HG02870 (cell line): ENCODE measurements around the gene E2F4.

Source experiments
- ATAC-seq: cut with Tn5 transposase; IDR thresholded peaks from one replicate; pipeline ENCODE4 v1.9.1; 2021; ENCODE audit warnings: mild to moderate bottlenecking, moderate library complexity; ENCODE audit not compliant: unreplicated experiment

Gene E2F4

DNA sequence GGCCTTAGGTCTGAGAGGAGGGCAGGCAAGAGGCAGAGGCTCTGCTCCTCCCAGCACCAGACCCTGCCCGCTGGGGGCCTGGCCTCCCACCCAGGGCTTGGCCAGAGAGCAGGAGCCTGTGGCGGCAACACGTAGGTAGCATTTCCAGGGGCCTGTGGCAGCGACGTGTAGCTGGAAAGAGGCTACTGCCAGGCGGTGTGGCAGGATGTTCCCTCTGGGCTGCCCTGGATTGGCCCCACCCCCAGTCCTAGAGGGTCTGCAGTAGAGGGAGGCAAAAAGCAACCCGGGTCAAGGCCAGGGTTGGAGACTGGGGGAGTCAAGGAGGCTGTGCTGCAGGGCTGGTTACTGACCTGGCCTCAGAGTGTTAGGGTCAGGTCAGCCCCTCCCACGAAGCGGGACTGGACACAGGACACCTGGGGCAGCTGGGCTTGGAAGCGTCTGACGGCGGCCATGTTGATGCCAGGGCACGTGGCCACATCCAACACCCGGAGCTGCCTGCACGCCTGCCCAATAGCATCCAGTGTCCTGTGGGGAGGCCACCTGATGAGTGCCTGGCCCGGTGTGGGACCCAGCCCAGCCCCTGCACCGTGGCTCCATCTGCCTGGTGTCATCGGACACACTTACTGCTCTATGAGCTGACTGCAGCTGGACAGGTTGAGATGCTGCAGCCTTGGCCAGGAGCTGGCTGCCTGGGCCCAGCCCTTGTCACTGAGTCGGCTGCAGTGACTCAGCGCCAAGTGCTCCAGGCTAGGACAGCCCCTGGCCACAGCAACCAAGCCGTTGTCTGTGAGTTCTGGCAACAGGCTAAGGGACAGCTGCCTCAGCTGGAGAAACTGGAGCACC is 15.5 kb downstream of the E2F4 start:
- no peak for ATAC-seq

GRCh38 chr16:67208154-67208896 is 16.4 kb downstream of the E2F4 start:
- ATAC-seq, result no peak

- ATAC-seq, result no peak
Measured at GRCh38 chr16:67209565-67209964, 17.6 kb downstream of the E2F4 start.

- ATAC-seq, result no peak
Measured at GRCh38 chr16:67210069-67210937, 18.3 kb downstream of the E2F4 start.

- ATAC-seq, result no peak
Measured at GRCh38 chr16:67211674-67212073, 19.7 kb downstream of the E2F4 start.

- no peak for ATAC-seq
Measured at GRCh38 chr16:67212766-67213165, 20.8 kb downstream of the E2F4 start.

GRCh38 chr16:67213197-67214019 is 21.5 kb downstream of the E2F4 start:
- ATAC-seq, result no peak

DNA sequence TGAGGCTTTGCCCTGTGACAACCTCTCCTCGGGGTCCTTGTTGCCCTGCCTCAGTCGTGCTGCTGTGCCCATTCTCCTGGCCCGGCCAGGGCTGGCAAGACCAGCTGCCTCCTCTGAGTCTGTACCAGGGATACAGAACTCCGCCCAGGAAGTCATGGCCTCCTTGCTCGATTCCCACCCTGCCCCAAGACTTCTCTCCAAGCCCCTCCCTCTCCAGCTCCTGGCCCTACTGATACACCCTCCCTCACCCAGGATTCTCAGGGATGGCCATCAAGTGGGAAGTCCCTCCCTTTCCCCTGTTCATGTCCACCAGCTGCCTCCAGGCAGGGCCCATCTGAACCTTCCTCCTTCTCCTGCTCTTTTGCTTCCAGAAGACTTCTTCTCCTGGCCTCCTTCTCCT is 23.8 kb downstream of the E2F4 start:
- no peak for ATAC-seq

- no peak for ATAC-seq
Measured at GRCh38 chr16:67216612-67217490, 24.9 kb downstream of the E2F4 start.

DNA sequence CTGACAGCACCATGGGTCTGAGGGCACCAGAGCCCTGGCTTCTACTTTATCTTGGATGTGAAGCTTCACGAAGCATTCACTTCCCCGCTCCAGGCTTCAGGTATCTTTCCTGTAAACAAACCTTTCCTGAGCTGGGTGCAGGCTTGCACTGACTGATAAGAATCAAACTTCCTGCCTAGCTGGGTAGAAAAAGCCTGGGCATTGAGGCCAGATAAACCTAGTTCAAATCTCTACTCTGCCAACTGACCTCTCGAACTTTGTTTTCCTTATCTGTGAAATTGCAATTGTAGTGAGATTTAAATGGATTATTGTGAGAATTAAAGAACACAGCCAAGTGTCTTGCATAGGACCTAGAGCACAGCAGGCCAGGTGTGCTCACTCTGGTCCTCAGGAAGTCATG is 32.0 kb downstream of the E2F4 start:
- no peak for ATAC-seq

- no peak for ATAC-seq
Measured at GRCh38 chr16:67226295-67226803, 34.4 kb downstream of the E2F4 start.

- ATAC-seq, result peak; percentile 94
Measured at GRCh38 chr16:67226804-67227566, 35.0 kb downstream of the E2F4 start, which contains the start of gene TMEM208. Gene TMEM208 (plus strand): TSS chr16:67227130. CDS start chr16:67227219, 89 bp downstream.

GRCh38 chr16:67227567-67227921 is 35.6 kb downstream of the E2F4 start:
- no peak for ATAC-seq

- no peak for ATAC-seq
Measured at GRCh38 chr16:67228034-67228785, 36.3 kb downstream of the E2F4 start.

- ATAC-seq, result no peak
Measured at GRCh38 chr16:67228905-67229304, 37.0 kb downstream of the E2F4 start.

DNA sequence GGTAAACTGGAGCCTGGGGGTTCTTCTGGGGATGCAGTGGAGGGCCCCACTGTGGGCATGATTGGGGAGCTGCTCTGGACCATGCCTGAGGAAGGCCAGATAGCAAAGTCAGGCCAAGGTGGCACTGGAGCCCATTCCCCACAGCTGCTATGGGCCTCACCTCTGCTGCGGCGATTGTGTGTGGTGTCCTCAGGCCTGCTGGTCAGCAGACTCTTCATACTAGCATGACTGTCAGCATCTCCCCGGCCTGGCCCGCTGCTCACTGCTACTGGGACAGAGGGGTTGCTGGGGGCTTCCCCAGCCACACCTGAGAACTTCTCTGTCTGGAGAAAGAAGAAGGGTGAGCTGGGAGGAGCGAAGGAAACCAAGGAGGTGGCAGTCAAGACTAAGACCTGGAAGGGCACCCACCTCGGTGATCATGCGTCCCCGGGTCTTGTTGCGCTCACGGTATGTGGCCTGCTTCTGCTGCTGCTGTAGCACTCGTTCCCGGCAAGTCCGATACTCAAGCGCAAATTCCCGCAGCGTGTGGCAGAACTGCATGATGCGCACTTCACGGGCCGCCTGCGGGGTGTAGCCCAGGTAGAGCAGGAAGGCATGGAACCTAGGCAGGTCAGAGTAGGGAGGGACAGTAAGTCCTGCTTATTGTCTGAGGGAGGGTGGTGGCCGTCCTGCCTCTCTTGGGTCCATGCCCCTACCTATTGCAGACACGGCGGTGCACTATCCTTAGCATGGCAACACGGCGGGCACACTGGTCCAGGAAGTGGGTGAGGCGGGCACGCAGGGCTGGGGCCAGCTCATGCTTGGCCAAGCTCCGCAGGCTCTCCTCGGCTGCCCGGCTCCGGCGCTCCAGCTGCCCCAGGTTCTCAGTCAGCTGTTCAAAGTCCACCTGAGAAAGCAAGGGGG is 38.2 kb downstream of the E2F4 start:
- no peak for ATAC-seq
